GM12878 (cell line): ENCODE data around the gene ATRN. TPM values are rescaled to one million over a fixed set of nuclear protein-coding genes. Genes with fewer than 3 reads are reported as not detected.

ENCODE experiments used
- CBFB ChIP-seq: IDR thresholded peaks from 2 replicates; pipeline ENCODE4 v1.6.1; 2016; ENCODE audit warnings: antibody characterized with exemption, low read depth
- NBN ChIP-seq: fragments of 450-650 bp; IDR thresholded peaks from 2 replicates; pipeline ENCODE4 v1.6.1; 2016
- PAX5 ChIP-seq: IDR thresholded peaks from 2 replicates; pipeline ENCODE4 v1.6.1; 2011; ENCODE audit warnings: low read depth, low read length, borderline replicate concordance
- PKNOX1 ChIP-seq: fragments of 450-650 bp; IDR thresholded peaks from 2 replicates; pipeline ENCODE4 v1.6.1; 2016; ENCODE audit warnings: mild to moderate bottlenecking
- RBBP5 ChIP-seq: fragments of 200-600 bp; sonication (generic); conservative IDR thresholded peaks from 2 replicates; pipeline ENCODE4 v1.6.1; 2016
- SIN3A ChIP-seq: IDR thresholded peaks from 2 replicates; pipeline ENCODE4 v1.6.1; 2012; ENCODE audit warnings: low read depth, low read length, improper control_type of control experiment
- TBL1XR1 ChIP-seq: IDR thresholded peaks from 2 replicates; pipeline ENCODE4 v1.6.1; 2012; ENCODE audit warnings: low read depth, low read length, improper control_type of control experiment
- ZBTB33 ChIP-seq: fragments of 450-650 bp; IDR thresholded peaks from 2 replicates; pipeline ENCODE4 v1.6.1; 2017; ENCODE audit warnings: mild to moderate bottlenecking
- ZBTB40 ChIP-seq: fragments of 450-650 bp; IDR thresholded peaks from 2 replicates; pipeline ENCODE4 v1.6.1; 2016; ENCODE audit warnings: mild to moderate bottlenecking, moderate library complexity, borderline replicate concordance
- ZNF384 ChIP-seq: IDR thresholded peaks from 2 replicates; pipeline ENCODE4 v1.6.1; 2012; ENCODE audit warnings: low read depth, mild to moderate bottlenecking, low read length, improper control_type of control experiment, borderline replicate concordance
- polyA plus RNA-seq, 11 experiments: library from polyadenylated mRNA; depleted of rRNA in 4 of 11; unstranded in 6 of 11; stranded (reverse) in 5 of 11; fragments of >200 nt; fragmentation: Nextera tagmentation in 4 of 11; fragmentation: Illumina TruSeq in 1 of 11; extraction: Ambion mirVana in 4 of 11; extraction: Trizol in 1 of 11; gene quantifications; 1 replicate in 1 of 11; 2 replicates in 10 of 11; pipeline versions ENCODE4 v1.2.1 to v1.2.3, GENCODE V29; 2011 to 2016; ENCODE audit warnings: inconsistent platforms in 2 of 11, missing spikeins in 2 of 11, low read depth in 1 of 11
- total RNA-seq, 4 experiments: library from RNA; depleted of rRNA in 3 of 4; stranded (reverse); fragments of >200 nt in 3 of 4; fragmentation: Illumina TruSeq in 1 of 4; extraction: Trizol in 1 of 4; gene quantifications; 2 replicates each; pipeline versions ENCODE4 v1.2.1 to v1.2.3, GENCODE V29; 2013 to 2021

The ATRN gene
- total and polyA plus RNA-seq, 10 of the 15 experiments (the other 5 are each of a cell fraction or from before 2014, with no cell fraction given): 0.71 to 11.6 (median 6.9) TPM

- TF ChIP-seq ZBTB33 (no peak), ZNF384 (no peak), PAX5 (no peak), ZBTB40 (no peak), SIN3A (no peak), NBN (no peak), CBFB (no peak), RBBP5 (no peak), PKNOX1 (no peak), TBL1XR1 (no peak)
These were observed 210.0 kb downstream of the ATRN start (continued) for GRCh38 chr20:3680701-3681351.
